Neuronal stem cell (in vitro differentiated cells): ENCODE measurements around the gene PKNOX2.

Experiments used
- DNase-seq: peaks from one replicate; pipeline ENCODE4 v3.0.0-alpha.2; 2013; ENCODE audit warnings: low spot score
- H2AFZ ChIP-seq: one replicate; pipeline ENCODE4 v1.6.1; 2013; ENCODE audit warnings: mild to moderate bottlenecking, low read length, inconsistent platforms
- H2AK5ac ChIP-seq: 2 replicates; pipeline ENCODE4 v1.6.1; 2013; ENCODE audit warnings: low read depth, mild to moderate bottlenecking, inconsistent platforms, low read length, moderate library complexity, mixed read lengths
- H2BK120ac ChIP-seq: 2 replicates; pipeline ENCODE4 v1.6.1; 2013; ENCODE audit warnings: low read depth, mild to moderate bottlenecking, inconsistent platforms, low read length, moderate library complexity, mixed read lengths
- H2BK12ac ChIP-seq: one replicate; pipeline ENCODE4 v1.6.1; 2013; ENCODE audit warnings: low read length, inconsistent platforms
- H2BK15ac ChIP-seq: 2 replicates; pipeline ENCODE4 v1.6.1; 2013; ENCODE audit warnings: mild to moderate bottlenecking, low read length, inconsistent platforms, mixed read lengths
- H2BK5ac ChIP-seq: one replicate; pipeline ENCODE4 v1.6.1; 2013; ENCODE audit warnings: inconsistent platforms, mild to moderate bottlenecking, low read length, moderate library complexity
- H3K14ac ChIP-seq: one replicate; pipeline ENCODE4 v1.6.1; 2013; ENCODE audit warnings: low read length, inconsistent platforms
- H3K18ac ChIP-seq: 2 replicates; pipeline ENCODE4 v1.6.1; 2013; ENCODE audit warnings: low read length, inconsistent platforms
- H3K23ac ChIP-seq: 2 replicates; pipeline ENCODE4 v1.6.1; 2013; ENCODE audit warnings: low read depth, mild to moderate bottlenecking, mixed read lengths, low read length, inconsistent platforms; ENCODE audit not compliant: poor library complexity
- H3K27ac ChIP-seq: replicated peaks from 3 replicates; pipeline ENCODE4 v1.5.1; 2013; ENCODE audit warnings: low read length, inconsistent platforms
- H3K27me3 ChIP-seq, 3 experiments: 2 replicates each; pipeline ENCODE4 v1.6.1; 2013; ENCODE audit warnings: low read length in 3 of 3, mild to moderate bottlenecking in 2 of 3, inconsistent platforms in 1 of 3, low read depth in 1 of 3, mixed read lengths in 1 of 3, moderate library complexity in 1 of 3; ENCODE audit not compliant: control insufficient read depth in 3 of 3, insufficient read depth in 3 of 3
- H3K36me3 ChIP-seq, 2 donors: replicated peaks in 1 of 2; 2 replicates each; pipeline ENCODE4 v1.6.1; 2013; ENCODE audit warnings: low read length in 2 of 2; ENCODE audit not compliant: control insufficient read depth in 2 of 2, insufficient read depth in 2 of 2
- H3K4ac ChIP-seq: 2 replicates; pipeline ENCODE4 v1.6.1; 2013; ENCODE audit warnings: inconsistent platforms, mild to moderate bottlenecking, low read length, moderate library complexity
- H3K4me1 ChIP-seq, 2 donors: 1 replicate in 1 of 2; 2 replicates in 1 of 2; pipeline ENCODE4 v1.6.1; 2013; ENCODE audit warnings: low read length in 2 of 2, low read depth in 1 of 2; ENCODE audit not compliant: control insufficient read depth in 2 of 2, insufficient read depth in 1 of 2
- H3K4me2 ChIP-seq: one replicate; pipeline ENCODE4 v1.6.1; 2013; ENCODE audit warnings: mild to moderate bottlenecking, low read length, inconsistent platforms; ENCODE audit not compliant: insufficient read depth, poor library complexity, severe bottlenecking
- H3K4me3 ChIP-seq, 2 donors: 2 replicates each; pipeline ENCODE4 v1.5.1; 2013; ENCODE audit warnings: low read length in 2 of 2, mild to moderate bottlenecking in 2 of 2, inconsistent platforms in 1 of 2, moderate library complexity in 1 of 2
- H3K79me1 ChIP-seq: one replicate; pipeline ENCODE4 v1.6.1; 2013; ENCODE audit warnings: low read depth, mild to moderate bottlenecking, inconsistent platforms, low read length, moderate library complexity
- H3K9ac ChIP-seq: one replicate; pipeline ENCODE4 v1.6.1; 2013; ENCODE audit warnings: mild to moderate bottlenecking, low read depth, low read length, inconsistent platforms; ENCODE audit not compliant: poor library complexity
- H3K9me3 ChIP-seq, 2 donors: replicated peaks in 1 of 2; 2 replicates each; pipeline versions ENCODE3 to v1.6.1; 2013; ENCODE audit warnings: low read length in 2 of 2, mild to moderate bottlenecking in 2 of 2, inconsistent platforms in 1 of 2, low read depth in 1 of 2, mixed read lengths in 1 of 2, moderate library complexity in 1 of 2; ENCODE audit not compliant: control insufficient read depth in 2 of 2, insufficient read depth in 1 of 2
- H4K8ac ChIP-seq: one replicate; pipeline ENCODE4 v1.6.1; 2013; ENCODE audit warnings: low read depth, mild to moderate bottlenecking, inconsistent platforms, low read length, moderate library complexity
- H4K91ac ChIP-seq: one replicate; pipeline ENCODE4 v1.6.1; 2013; ENCODE audit warnings: low read length, low read depth, mild to moderate bottlenecking, inconsistent platforms; ENCODE audit not compliant: poor library complexity
- WGBS, 2 donors: extraction: QIAGEN DNeasy Blood & Tissue Kit; methylation state at CpG; one replicate each; pipeline ENCODE4 v1.1.7; 2013; ENCODE audit warnings: missing lambda C conversion rate in 2 of 2, mixed read lengths in 1 of 2; ENCODE audit not compliant: insufficient read length in 2 of 2, insufficient replicate concordance in 1 of 2; ENCODE audit errors: extremely low coverage in 2 of 2; 5-methylcytosine and 5-hydroxymethylcytosine counted together

The PKNOX2 gene

DNA sequence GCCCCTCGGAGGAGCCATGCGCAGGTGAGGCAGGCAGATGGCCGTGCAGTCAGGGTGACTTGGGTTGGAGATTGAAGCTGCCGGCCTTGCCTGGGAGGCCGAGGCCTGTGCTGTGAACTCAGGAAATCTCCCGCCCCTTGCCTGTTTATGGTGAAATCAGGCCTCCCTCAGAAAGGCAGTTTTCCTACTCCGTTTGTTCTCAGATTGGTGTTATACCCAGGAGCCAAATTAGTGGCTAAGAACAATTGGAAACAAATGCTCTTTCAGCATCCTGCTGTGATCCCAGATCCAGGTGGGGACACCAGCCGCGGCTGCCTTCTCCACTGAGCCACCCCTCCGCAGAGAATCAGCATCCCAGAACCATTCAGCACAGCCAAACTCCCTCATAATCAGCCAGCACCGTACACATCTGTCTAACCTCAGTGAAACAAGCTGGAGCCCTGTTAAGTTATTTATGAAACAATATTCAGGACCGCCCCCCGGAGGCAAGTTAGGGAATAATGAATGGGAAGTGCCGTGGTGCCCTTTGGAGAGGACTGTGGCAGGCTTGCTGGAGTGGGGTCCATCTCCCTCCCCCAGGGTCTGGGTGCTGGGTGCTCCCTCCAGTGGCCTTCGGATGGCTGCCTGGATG is 60.0 kb downstream of the PKNOX2 start:
- no peaks in the 10 kb centered on the region for H3K27me3 ChIP-seq
- no peak overlapping the region for H3K27ac ChIP-seq
- H3K14ac ChIP-seq = peak overlapping the region; percentile 98
- H2BK5ac ChIP-seq = no peak overlapping the region
- no peak overlapping the region for H2BK12ac ChIP-seq
- H2AK5ac ChIP-seq = peak overlapping the region; percentile 85
- peaks cover 4 to 24% of the 10 kb centered on the region in 2 donors for H3K4me1 ChIP-seq
- no peak overlapping the region for H2BK15ac ChIP-seq
- no peak overlapping the region for H4K8ac ChIP-seq
- no peak overlapping the region for H2AFZ ChIP-seq
- H3K79me1 ChIP-seq = peaks cover 7% of the 10 kb centered on the region
- no peak overlapping the region for H3K23ac ChIP-seq
- H2BK120ac ChIP-seq = no peak overlapping the region
- H4K91ac ChIP-seq = peak overlapping the region; percentile 44
- no peak overlapping the region for H3K4ac ChIP-seq
- no peak overlapping the region for H3K4me3 ChIP-seq
- H3K18ac ChIP-seq = peak overlapping the region; percentile 94
- H3K36me3 ChIP-seq = peaks cover 2 to 44% of the 10 kb centered on the region in 2 donors
- no peak overlapping the region for H3K4me2 ChIP-seq
- H3K9me3 ChIP-seq = no peaks in the 10 kb centered on the region
- WGBS, 2 donors = no CpG with 5 or more reads among the region's 15 CpGs
- H3K9ac ChIP-seq = no peak overlapping the region
- DNase-seq = no peak

DNA sequence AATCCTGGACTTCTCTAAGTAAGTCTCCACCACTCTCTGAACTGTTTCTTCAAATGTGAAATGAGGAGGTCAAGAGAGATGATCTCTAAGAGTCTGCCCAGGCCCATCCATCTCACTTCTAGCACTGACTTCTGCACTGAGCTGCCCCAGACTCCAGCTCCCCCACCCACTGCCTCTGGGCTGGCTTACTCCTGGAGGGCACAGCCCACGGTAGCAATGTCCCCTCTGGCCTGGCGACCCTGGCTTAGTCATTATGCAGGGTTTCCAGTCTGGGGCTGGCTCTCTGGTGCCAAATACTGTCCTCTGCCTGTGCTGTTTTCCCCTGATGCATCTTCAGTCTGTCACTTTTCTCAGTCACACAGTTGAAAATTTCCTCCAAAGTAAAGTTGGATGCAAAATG is 60.9 kb downstream of the PKNOX2 start:
- Histone ChIP-seq H3K27me3 (no peaks in the 10 kb centered on the region), H3K79me1 (peaks cover 7% of the 10 kb centered on the region), H3K4ac (no peak overlapping the region), H4K8ac (no peak overlapping the region), H3K9me3 (no peaks in the 10 kb centered on the region), H3K4me1 (peaks cover 4 to 24% of the 10 kb centered on the region in 2 donors), H4K91ac (no peak overlapping the region), H2AK5ac (no peak overlapping the region), H3K23ac (no peak overlapping the region), H3K27ac (no peak overlapping the region), H2BK120ac (no peak overlapping the region), H3K4me3 (no peak overlapping the region), H3K4me2 (no peak overlapping the region), H2AFZ (no peak overlapping the region), H2BK15ac (no peak overlapping the region), H3K9ac (peak overlapping the region; percentile 38), H2BK12ac (no peak overlapping the region), H3K18ac (no peak overlapping the region), H3K14ac (no peak overlapping the region), H3K36me3 (peaks cover 2 to 44% of the 10 kb centered on the region in 2 donors), H2BK5ac (no peak overlapping the region)
- DNase-seq = no peak
- WGBS, 2 donors = no CpG with 5 or more reads among the region's 2 CpGs

- Histone ChIP-seq H3K4me1 (peaks cover 4 to 24% of the 10 kb centered on the region in 2 donors), H3K36me3 (peaks cover 2 to 44% of the 10 kb centered on the region in 2 donors), H4K8ac (no peak overlapping the region), H2AFZ (no peak overlapping the region), H2BK15ac (no peak overlapping the region), H2BK5ac (no peak overlapping the region), H3K9me3 (no peaks in the 10 kb centered on the region), H3K9ac (no peak overlapping the region), H4K91ac (no peak overlapping the region), H3K4me2 (no peak overlapping the region), H3K14ac (no peak overlapping the region), H3K4ac (no peak overlapping the region), H2BK120ac (no peak overlapping the region), H3K18ac (no peak overlapping the region), H3K79me1 (peaks cover 7% of the 10 kb centered on the region), H3K27me3 (no peaks in the 10 kb centered on the region), H3K4me3 (no peak overlapping the region), H2BK12ac (no peak overlapping the region), H3K23ac (no peak overlapping the region), H3K27ac (no peak overlapping the region), H2AK5ac (no peak overlapping the region)
- no CpG with 5 or more reads among the region's 2 CpGs for WGBS, 2 donors
- no peak for DNase-seq
Observed at GRCh38 chr11:125226031-125226430, 61.5 kb downstream of the PKNOX2 start.

DNA sequence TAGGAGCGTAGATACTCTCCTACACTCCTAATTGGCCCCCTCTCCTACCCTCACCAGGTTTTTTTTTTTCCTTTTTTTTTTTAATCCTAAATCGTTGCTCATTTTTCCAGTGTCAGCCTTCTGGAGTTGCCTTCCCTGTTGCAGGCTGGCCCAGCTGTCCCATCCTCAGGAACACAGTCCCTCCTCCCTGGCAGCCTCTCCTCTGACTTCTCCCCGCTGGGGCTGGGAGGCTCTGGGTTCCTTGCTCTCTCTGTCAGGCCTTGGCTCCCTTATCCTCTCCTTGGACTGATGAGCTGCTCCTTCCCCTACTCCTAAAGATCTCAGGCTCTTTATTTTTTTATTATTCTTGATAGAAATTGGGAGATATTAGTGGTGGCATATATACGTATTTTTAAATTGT is 62.2 kb downstream of the PKNOX2 start:
- Histone ChIP-seq H3K27me3 (no peaks in the 10 kb centered on the region), H3K23ac (no peak overlapping the region), H4K91ac (no peak overlapping the region), H3K4ac (no peak overlapping the region), H2BK5ac (no peak overlapping the region), H2AK5ac (no peak overlapping the region), H3K4me1 (peaks cover 4 to 24% of the 10 kb centered on the region in 2 donors), H3K36me3 (peaks cover 2 to 44% of the 10 kb centered on the region in 2 donors), H4K8ac (no peak overlapping the region), H3K14ac (no peak overlapping the region), H3K4me2 (no peak overlapping the region), H3K18ac (peak overlapping the region; percentile 60), H2BK12ac (no peak overlapping the region), H3K9ac (no peak overlapping the region), H3K9me3 (no peaks in the 10 kb centered on the region), H3K79me1 (peaks cover 7% of the 10 kb centered on the region), H3K4me3 (no peak overlapping the region), H2BK15ac (no peak overlapping the region), H2AFZ (no peak overlapping the region), H2BK120ac (no peak overlapping the region), H3K27ac (no peak overlapping the region)
- DNase-seq = no peak
- WGBS, 2 donors = no CpG with 5 or more reads among the region's 4 CpGs
